ENCODE measurements around the gene PIEZO2. TPM values are rescaled to one million over a fixed set of nuclear protein-coding genes. Genes with fewer than 3 reads are reported as not detected.
"Not testable (repeated sequence)": the region's sequence is repeated elsewhere in the genome, so short reads cannot be mapped to it uniquely, and the experiment has no call there.

PIEZO2 gene
- total RNA-seq, 4 donors from 2014 or later = 2.7 to 11.7 (median 4.0) TPM

DNA sequence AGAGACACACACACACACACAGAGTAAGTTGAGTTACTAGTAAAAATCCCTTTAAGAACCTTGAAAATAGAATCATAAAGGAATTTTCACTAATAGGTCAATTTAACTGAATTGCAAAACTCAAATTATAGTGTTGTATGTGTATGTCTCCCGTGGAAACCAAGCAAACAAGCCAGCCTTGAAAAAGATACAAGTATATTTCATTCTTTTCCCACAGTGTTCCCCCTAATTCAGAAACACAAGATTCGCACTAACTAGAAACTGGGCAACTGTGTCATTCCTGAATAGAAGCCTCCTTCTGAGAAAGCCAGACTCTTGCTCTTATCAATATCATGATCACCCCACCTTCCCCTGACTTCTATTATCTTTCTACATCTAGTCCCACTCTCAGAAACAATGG lies 229.5 kb downstream of the PIEZO2 start:
- TF ChIP-seq, protein P1, sequence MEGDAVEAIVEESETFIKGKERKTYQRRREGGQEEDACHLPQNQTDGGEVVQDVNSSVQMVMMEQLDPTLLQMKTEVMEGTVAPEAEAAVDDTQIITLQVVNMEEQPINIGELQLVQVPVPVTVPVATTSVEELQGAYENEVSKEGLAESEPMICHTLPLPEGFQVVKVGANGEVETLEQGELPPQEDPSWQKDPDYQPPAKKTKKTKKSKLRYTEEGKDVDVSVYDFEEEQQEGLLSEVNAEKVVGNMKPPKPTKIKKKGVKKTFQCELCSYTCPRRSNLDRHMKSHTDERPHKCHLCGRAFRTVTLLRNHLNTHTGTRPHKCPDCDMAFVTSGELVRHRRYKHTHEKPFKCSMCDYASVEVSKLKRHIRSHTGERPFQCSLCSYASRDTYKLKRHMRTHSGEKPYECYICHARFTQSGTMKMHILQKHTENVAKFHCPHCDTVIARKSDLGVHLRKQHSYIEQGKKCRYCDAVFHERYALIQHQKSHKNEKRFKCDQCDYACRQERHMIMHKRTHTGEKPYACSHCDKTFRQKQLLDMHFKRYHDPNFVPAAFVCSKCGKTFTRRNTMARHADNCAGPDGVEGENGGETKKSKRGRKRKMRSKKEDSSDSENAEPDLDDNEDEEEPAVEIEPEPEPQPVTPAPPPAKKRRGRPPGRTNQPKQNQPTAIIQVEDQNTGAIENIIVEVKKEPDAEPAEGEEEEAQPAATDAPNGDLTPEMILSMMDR (IDR thresholded peaks at IDR 0.05) = no peak
- no peak for ATAC-seq (ENCODE audit: low FRiP score)
- no peak for DNase-seq (ENCODE audit: low spot score)

DNA sequence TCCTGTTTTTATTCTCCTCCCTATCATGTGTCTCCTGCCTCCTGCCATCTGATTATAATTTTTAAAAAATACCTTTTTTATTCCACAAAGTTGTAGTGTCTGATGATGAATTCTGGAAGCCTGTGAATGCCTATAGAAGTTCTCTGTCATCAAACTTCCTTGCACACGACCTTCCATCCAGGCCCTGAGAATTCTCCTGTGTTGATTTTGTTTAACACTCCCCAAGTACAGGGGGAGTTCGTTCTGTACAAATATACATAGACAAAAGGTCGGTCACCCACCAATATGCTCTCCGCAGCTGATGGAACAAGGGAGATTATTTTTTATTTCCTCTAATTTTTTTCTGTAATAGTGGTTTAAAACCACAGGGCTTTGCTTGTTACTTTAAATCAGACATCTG lies 232.5 kb downstream of the PIEZO2 start:
- ATAC-seq (ENCODE audit: low FRiP score) (no peak), DNase-seq (ENCODE audit: low spot score) (no peak)
- TF ChIP-seq, protein P1 (IDR thresholded peaks at IDR 0.05) = no peak

DNA sequence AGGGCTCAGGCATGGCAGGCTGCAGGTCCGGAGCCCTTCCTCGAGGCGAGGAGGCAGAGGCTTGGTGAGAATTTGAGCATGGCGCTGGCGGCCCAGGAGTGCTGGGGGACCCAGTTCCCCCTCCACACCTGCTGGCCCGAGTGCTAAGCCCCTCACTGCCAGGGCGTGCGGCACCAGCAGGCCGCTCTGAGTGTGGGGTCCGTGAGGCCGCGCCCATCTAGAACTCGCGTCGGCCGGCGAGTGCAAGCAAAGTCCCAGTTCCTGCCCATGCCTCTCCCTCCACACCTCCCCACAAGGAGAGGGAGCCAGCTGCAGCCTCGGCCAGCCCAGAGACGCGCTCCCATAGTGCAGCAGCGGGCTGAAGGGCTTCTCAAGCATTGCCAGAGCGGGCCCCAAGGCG lies 233.0 kb downstream of the PIEZO2 start:
- ATAC-seq (ENCODE audit: low FRiP score) (no peak), DNase-seq (ENCODE audit: low spot score) (no peak)
- TF ChIP-seq, protein P1 (IDR thresholded peaks at IDR 0.05) = no peak

DNA sequence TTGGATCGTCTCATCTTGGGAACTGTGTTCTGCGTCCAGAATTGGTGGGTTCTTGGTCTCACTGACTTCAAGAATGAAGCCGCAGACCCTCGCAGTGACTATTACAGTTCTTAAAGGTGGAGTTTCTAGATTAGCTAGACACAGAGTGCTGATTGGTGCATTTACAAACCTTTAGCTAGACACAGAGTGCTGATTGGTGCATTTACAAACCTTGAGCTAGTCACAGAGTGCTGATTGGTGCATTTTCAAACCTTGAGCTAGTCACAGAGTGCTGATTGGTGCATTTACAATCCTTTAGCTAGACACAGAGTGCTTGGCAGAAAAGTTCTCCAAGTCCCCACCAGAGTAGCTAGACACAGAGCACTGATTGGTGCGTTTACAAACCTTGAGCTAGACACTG lies 233.6 kb downstream of the PIEZO2 start:
- not testable (repeated sequence) for DNase-seq (ENCODE audit: low spot score); ATAC-seq (ENCODE audit: low FRiP score)

DNA sequence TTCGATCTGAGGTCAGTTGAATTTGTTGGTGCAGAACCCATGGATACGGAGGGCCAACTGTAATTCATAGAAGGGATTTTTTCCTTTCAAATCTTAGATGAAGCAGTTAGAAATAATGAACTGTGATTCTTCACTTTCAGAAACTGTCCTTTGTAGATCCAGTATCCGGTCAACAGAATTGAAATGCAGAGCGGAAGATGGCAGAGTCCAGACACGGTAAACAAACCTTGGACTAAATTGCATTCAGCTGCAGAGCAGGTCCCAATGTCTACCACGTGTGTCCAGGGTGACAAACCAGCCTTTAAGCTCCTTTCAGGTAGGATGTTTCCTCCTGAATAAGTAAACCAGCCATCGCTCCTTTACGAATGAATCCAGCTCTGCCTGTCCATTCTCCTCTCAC lies 234.8 kb downstream of the PIEZO2 start:
- DNase-seq (ENCODE audit: low spot score); ATAC-seq (ENCODE audit: low FRiP score): not testable (repeated sequence)

DNA sequence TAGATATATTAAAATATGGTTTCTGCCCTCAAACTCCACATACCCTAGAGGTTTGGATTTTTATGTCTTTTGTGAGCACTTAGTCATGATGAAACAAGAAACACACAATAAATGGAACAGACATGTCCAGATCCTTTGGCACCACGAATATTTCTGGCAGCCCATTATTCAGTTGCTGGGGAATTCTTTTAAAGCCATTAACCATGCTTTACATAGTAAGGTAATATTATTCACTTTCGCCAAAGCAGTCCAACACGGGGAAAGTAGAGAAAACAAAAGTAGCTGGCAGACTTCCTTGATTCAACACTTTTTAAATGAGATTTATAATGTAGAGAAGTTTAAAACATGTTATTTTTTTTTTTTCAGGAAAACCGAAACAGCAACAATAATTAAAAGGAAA lies 235.4 kb downstream of the PIEZO2 start:
- DNase-seq (ENCODE audit: low spot score) (no peak), ATAC-seq (ENCODE audit: low FRiP score) (no peak)
- TF ChIP-seq, protein P1 (IDR thresholded peaks at IDR 0.05) = no peak

DNA sequence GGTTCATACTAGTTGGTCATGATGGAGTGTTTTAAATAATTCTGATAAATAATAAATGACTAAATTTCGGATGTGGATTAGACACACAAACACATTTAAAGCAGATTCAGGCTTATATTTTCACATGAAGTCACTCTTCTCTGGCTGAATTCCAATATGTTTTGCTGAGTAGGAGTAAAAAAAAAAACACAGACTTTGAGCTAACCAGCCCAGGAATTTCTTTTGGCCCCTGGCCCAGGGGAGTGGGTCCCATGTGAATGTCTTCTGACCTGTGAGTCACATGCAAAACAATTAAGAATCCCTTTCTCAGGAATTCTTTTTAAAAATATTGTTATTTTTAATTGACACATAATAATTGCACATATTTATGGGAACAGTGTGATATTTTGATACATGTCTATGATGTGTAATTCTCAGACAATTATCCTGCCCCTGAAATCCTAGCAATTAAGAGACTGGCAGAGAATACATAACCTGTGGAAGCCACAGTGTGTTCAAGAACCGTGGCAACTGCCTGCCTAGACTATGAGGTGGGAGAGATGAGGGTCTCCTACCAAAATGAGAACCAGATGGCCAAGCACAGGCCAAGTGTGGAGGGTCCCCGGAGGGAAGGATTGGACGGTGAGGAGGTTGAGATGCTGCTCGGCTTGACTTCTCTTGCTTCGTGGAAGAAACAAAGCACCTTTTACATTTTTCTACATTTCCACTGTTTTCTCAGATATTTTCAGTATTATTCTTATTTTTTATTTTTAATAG lies 236.4 kb downstream of the PIEZO2 start:
- TF ChIP-seq, protein P1 (IDR thresholded peaks at IDR 0.05) = no peak
- DNase-seq (ENCODE audit: low spot score) = no peak
- ATAC-seq (ENCODE audit: low FRiP score) = peak; percentile 32

DNA sequence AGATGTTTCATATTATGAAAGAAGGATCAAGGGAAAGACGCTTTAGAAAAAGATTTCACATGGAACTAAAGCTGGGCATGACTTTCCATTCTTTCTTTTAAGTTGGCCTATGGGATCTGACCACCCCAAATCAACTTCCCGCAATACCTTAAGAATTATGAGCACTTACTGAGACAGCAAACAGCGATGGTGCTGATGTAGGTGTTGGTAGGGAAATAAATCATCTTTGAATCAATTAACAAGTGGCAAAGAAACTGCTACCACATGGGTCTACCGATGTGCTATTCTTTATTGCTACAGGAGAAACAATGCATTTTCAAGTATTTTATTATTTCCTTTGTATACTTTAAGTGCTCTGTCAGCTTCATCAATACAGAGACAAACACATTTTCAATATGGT lies 239.6 kb downstream of the PIEZO2 start:
- TF ChIP-seq, protein P1 (IDR thresholded peaks at IDR 0.05) = no peak
- no peak for DNase-seq (ENCODE audit: low spot score)
- ATAC-seq (ENCODE audit: low FRiP score) = no peak
